Tibial nerve (tissue), 4 donors: ENCODE results near the gene GART. TPM values are rescaled to one million over a fixed set of nuclear protein-coding genes. Genes with fewer than 3 reads are reported as not detected.

ENCODE experiments used
- DNase-seq, 2 donors: peaks; one replicate each; pipeline ENCODE4 v3.0.0-alpha.2; 2019; ENCODE audit warnings: low spot score in 2 of 2
- H3K27ac ChIP-seq, 4 donors: fragments of 200-600 bp; sonication (generic) in 3 of 4; one replicate each; pipeline ENCODE4 v1.5.1; 2017 to 2019; ENCODE audit warnings: mild to moderate bottlenecking in 1 of 4
- H3K27me3 ChIP-seq, 2 donors: fragments of 200-600 bp; sonication (generic) in 1 of 2; one replicate each; pipeline versions ENCODE4 v1.5.1 to v1.6.0; 2017 to 2019
- H3K36me3 ChIP-seq, 3 donors: fragments of 200-600 bp; sonication (generic); one replicate each; pipeline ENCODE4 v1.5.1; 2018 to 2019
- H3K4me1 ChIP-seq, 4 donors: fragments of 200-600 bp; sonication (generic) in 3 of 4; one replicate each; pipeline ENCODE4 v1.5.1; 2017 to 2019
- H3K4me3 ChIP-seq, 4 donors: fragments of 200-600 bp; sonication (generic) in 3 of 4; one replicate each; pipeline ENCODE4 v1.5.1; 2017 to 2019; ENCODE audit warnings: mild to moderate bottlenecking in 1 of 4, moderate library complexity in 1 of 4
- H3K9me3 ChIP-seq, 4 donors: fragments of 200-600 bp; sonication (generic) in 3 of 4; one replicate each; pipeline ENCODE4 v1.5.1; 2017 to 2019
- CTCF ChIP-seq, 5 experiments: fragments of 200-600 bp in 3 of 5; fragments of 450-650 bp in 2 of 5; sonication (generic) in 3 of 5; IDR thresholded peaks; one replicate each; pipeline ENCODE4 v1.5.1; 2016 to 2019; ENCODE audit warnings: antibody characterized with exemption in 5 of 5, mild to moderate bottlenecking in 3 of 5, moderate library complexity in 2 of 5
- EP300 ChIP-seq, 2 donors: sonication (generic); formaldehyde crosslinking; IDR thresholded peaks; one replicate each; pipeline ENCODE4 v1.6.1; 2017; ENCODE audit warnings: antibody characterized with exemption in 2 of 2, mild to moderate bottlenecking in 1 of 2
- POLR2A ChIP-seq, 2 donors: fragments of 450-650 bp; IDR thresholded peaks; one replicate each; pipeline ENCODE4 v1.6.1; 2017; ENCODE audit warnings: antibody characterized with exemption in 2 of 2, mild to moderate bottlenecking in 2 of 2, moderate library complexity in 2 of 2
- WGBS, 2 donors: methylation state at CpG; one replicate each; pipeline ENCODE4 v1.1.5; 2018; 5-methylcytosine and 5-hydroxymethylcytosine counted together
- total RNA-seq, 4 donors: library from RNA; depleted of rRNA; stranded (reverse); fragments of >200 nt; gene quantifications; one replicate each; pipeline ENCODE4 v1.1.0, GENCODE V29; 2016

Gene GART
- total RNA-seq, 4 donors from 2014 or later = 73.5 to 141 (median 106) TPM

- Histone ChIP-seq H3K4me1 (no peaks in the 10 kb centered on the region), H3K27ac (no peak overlapping the region), H3K27me3 (no peaks in the 10 kb centered on the region), H3K9me3 (no peaks in the 10 kb centered on the region), H3K36me3 (peaks cover 0 to 73% (median 4%) of the 10 kb centered on the region in 3 donors), H3K4me3 (no peak overlapping the region)
- no peak for DNase-seq
- TF ChIP-seq EP300 (IDR thresholded peaks at IDR 0.05) (no peak), POLR2A (IDR thresholded peaks at IDR 0.05) (no peak), CTCF (IDR thresholded peaks at IDR 0.05) (no peak)
- 77% methylated on average over 5 of the region's 5 CpGs for WGBS, 2 donors
Observed at GRCh38 chr21:33522297-33522952, 19.5 kb downstream of the GART start.

- no peaks in the 10 kb centered on the region for H3K9me3 ChIP-seq
- no peak for TF ChIP-seq EP300 (IDR thresholded peaks at IDR 0.05)
- no peak for TF ChIP-seq POLR2A (IDR thresholded peaks at IDR 0.05)
- TF ChIP-seq CTCF (IDR thresholded peaks at IDR 0.05) = no peak
- H3K4me1 ChIP-seq = no peaks in the 10 kb centered on the region
- H3K4me3 ChIP-seq = no peak overlapping the region
- H3K27ac ChIP-seq = no peak overlapping the region
- H3K27me3 ChIP-seq = no peaks in the 10 kb centered on the region
- 97 to 99% methylated on average over 4 of the region's 4 CpGs for WGBS, 2 donors
- H3K36me3 ChIP-seq = peaks cover 0 to 81% (median 4%) of the 10 kb centered on the region in 3 donors
- DNase-seq = no peak
Observed at GRCh38 chr21:33518899-33519298, 23.0 kb downstream of the GART start.

GRCh38 chr21:33514229-33514628 lies 27.7 kb downstream of the GART start:
- Histone ChIP-seq H3K27me3 (no peaks in the 10 kb centered on the region), H3K4me1 (no peaks in the 10 kb centered on the region), H3K9me3 (no peaks in the 10 kb centered on the region), H3K27ac (no peak overlapping the region), H3K36me3 (peaks cover 0 to 93% (median 0%) of the 10 kb centered on the region in 3 donors), H3K4me3 (no peak overlapping the region)
- no peak for DNase-seq
- 96% methylated on average over 2 of the region's 2 CpGs for WGBS, 2 donors
- TF ChIP-seq CTCF (IDR thresholded peaks at IDR 0.05) (no peak), EP300 (IDR thresholded peaks at IDR 0.05) (no peak), POLR2A (IDR thresholded peaks at IDR 0.05) (no peak)

GRCh38 chr21:33512481-33512880 lies 29.4 kb downstream of the GART start:
- H3K27ac ChIP-seq = no peak overlapping the region
- TF ChIP-seq EP300 (IDR thresholded peaks at IDR 0.05) (no peak), POLR2A (IDR thresholded peaks at IDR 0.05) (no peak), CTCF (IDR thresholded peaks at IDR 0.05) (no peak)
- WGBS, 2 donors = 94 to 98% methylated on average over 3 of the region's 3 CpGs
- no peaks in the 10 kb centered on the region for H3K27me3 ChIP-seq
- no peaks in the 10 kb centered on the region for H3K9me3 ChIP-seq
- H3K4me1 ChIP-seq = no peaks in the 10 kb centered on the region
- H3K4me3 ChIP-seq = no peak overlapping the region
- peaks cover 0 to 91% (median 0%) of the 10 kb centered on the region in 3 donors for H3K36me3 ChIP-seq
- DNase-seq = no peak

- H3K4me3 ChIP-seq = no peak overlapping the region
- no peaks in the 10 kb centered on the region for H3K4me1 ChIP-seq
- 96 to 99% methylated on average over 4 of the region's 4 CpGs for WGBS, 2 donors
- no peaks in the 10 kb centered on the region for H3K9me3 ChIP-seq
- TF ChIP-seq POLR2A (IDR thresholded peaks at IDR 0.05) (no peak), CTCF (IDR thresholded peaks at IDR 0.05) (no peak), EP300 (IDR thresholded peaks at IDR 0.05) (no peak)
- no peak overlapping the region for H3K27ac ChIP-seq
- DNase-seq = no peak
- H3K36me3 ChIP-seq = peaks cover 0 to 91% (median 0%) of the 10 kb centered on the region in 3 donors
- H3K27me3 ChIP-seq = no peaks in the 10 kb centered on the region
Observed at GRCh38 chr21:33511639-33512038, 30.3 kb downstream of the GART start.
